Hindlimb muscle (tissue), 1 donor: ENCODE measurements around the gene LMNB1. TPM values are rescaled to one million over a fixed set of nuclear protein-coding genes. Genes with fewer than 3 reads are reported as not detected.
"Not testable (repeated sequence)": the region's sequence is repeated elsewhere in the genome, so short reads cannot be mapped to it uniquely, and the experiment has no call there.

ENCODE experiments used
- DNase-seq: peaks from one replicate; pipeline ENCODE4 v3.0.0-alpha.2; 2013
- polyA plus RNA-seq: library from polyadenylated mRNA; unstranded; fragments of 120-200 nt; gene quantifications from one replicate; pipeline ENCODE4 v1.2.1, GENCODE V29; 2013; ENCODE audit not compliant: insufficient read length

The LMNB1 gene
- polyA plus RNA-seq, 1 donor = 39.1 TPM

DNA sequence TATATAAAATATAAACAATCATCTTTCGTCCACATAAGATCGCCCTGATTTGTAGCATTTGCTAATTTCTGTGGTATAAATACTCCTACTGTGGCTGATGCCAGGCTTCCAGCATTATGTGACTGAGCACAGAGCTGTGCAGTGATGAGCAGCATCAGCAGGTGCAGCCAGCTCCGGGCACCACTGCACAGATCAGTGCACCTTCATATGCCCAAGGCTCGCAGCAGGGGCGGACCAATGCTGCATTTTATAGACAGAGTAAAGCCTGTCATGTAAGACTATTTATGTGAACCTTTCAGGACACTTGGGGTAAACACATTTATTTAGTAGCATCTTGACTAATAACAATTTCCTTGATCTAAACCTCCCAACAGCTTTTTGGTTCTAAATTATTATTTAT is 53.1 kb downstream of the LMNB1 start:
- DNase-seq = no peak

DNA sequence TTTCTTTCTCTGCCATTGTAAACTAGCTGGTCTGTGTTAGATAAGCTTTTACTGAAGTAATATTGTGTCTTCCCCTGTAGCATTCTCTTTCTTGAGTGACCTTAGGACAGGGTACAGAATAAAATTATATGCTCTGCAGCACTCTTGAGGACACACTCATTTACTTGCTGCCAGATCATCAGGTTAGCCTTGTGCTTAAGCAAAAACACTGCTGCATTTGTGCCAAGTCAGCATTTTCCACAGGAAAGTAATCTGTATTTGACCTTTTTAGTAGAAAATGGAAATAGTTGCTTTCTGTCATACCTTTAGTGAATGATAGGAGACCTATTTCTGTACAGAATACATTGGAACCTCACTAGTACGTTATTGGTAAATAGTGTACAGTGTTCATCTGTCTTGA is 54.2 kb downstream of the LMNB1 start:
- no peak for DNase-seq

DNA sequence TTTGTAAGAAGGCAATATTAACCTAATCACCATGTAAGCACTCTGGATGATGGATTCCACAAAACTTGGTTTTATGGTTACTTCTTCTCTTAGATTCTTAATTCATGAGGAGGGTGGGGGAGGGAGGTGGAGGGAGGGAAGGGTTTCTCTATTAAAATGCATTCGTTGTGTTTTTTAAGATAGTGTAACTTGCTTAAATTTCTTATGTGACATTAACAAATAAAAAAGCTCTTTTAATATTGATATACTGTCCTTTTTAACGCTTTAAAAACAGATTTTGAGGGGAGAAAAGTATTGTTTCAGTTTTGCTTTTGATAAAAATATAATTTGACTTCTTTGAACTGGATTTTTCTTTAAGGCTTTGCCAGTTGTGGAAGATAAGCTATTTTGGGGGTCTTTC is 59.8 kb downstream of the LMNB1 start:
- no peak for DNase-seq

DNA sequence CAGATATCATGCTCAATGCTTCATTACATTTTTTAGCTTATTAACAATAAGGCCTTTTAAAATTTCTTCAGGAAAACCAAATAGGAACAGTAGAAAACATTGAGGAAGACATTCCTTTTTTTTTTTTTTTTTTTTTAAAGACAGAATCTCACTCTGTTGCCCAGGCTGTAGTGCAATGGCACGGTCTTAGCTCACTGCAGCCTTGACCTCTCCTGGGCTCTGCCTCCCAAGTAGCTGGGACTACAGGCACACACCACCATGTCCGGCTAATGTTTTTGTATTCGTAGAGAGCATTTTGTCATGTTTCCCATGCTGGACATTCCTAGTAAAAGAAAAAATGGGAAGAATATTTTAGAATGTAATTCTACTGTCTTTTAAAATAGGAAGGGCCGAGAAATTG is 60.3 kb downstream of the LMNB1 start:
- no peak for DNase-seq

DNA sequence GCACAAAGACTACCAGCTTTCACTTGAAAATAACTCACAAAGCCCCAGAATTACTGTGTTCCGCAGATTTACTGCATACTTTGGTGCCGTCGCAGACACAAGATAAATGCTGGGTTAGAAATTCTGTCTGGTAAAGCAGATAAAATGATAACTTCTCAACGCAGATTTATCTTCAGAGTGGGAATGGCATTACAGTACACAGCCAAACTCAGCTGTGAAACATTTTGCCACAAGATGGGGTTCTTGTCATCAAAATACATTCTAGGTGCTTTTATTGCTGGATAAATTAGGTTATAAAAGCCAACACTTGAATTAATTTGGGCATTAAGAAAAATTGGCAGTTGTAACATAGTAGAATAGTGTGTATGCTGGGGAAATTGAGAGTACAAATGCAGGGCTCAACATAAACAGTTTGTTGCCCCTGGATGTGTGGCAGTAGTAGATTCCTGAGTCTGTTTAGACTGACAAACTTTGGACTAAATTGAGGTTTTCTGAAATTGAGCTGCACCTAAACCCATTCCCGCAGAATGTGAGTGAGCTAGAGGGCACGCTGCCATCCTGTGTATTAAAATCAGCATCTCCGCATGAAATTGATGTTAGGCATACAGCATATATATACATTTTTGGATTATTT is 61.1 kb downstream of the LMNB1 start:
- no peak for DNase-seq

DNA sequence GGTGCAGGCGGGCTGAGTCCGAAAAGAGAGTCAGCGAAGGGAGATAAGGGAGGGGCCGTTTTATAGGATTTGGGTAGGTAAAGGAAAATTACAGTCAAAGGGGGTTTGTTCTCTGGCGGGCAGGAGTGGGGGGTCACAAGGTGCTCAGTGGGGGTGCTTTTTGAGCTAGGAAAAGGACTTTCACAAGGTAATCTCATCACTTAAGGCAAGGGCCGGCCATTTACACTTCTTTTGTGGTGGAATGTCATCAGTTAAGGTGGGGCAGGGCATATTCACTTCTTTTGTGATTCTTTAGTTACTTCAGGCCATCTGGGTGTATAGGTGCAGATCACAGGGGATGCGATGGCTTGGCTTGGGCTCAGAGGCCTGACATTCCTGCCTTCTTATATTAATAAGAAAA is 62.5 kb downstream of the LMNB1 start:
- DNase-seq = not testable (repeated sequence)

DNA sequence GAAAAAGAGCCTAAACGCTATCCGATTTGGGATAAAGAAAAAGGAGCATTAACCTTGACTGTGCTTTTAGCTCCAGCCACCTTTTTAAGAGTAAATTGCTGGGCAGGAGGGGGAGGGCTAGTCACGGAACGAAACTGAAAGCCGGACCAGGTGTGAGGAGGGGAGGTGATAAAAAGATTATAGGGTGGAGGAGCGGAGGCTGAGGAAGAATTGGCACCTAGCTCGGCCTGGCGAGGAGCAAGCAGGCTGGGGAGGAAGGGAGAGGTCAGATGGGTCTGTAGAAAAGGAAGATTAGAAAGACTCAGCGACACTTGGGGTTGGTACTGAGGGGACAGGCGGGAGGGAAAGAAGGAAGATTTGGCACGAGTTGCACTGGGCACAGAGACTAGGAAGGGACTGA is 66.4 kb downstream of the LMNB1 start:
- not testable (repeated sequence) for DNase-seq

DNA sequence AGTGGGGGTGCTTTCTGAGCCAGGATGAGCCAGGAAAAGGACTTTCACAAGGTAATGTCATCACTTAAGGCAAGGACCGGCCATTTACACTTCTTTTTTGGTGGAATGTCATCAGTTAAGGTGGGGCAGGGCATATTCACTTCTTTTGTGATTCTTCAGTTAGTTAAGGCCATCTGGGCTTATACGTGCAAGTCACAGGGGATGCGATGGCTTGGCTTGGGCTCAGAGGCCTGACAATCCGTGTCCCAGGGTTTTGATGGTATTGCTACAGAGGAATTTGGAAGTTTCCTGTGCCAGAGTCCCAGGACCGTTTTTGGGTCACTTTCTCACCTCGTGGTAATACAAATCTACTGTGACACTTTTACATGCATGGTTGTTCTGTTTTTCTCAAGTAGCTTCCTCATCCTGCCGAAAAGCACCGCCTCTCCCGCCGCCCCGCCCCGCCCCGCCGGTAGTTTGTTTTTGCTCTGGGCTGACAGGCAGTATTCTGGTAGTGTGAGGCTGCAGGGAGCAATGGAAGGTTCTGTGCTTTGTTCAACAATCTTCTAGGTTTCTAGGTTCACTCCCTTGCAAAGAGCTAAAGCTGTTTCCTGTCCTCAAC is 68.6 kb downstream of the LMNB1 start:
- DNase-seq = not testable (repeated sequence)

DNA sequence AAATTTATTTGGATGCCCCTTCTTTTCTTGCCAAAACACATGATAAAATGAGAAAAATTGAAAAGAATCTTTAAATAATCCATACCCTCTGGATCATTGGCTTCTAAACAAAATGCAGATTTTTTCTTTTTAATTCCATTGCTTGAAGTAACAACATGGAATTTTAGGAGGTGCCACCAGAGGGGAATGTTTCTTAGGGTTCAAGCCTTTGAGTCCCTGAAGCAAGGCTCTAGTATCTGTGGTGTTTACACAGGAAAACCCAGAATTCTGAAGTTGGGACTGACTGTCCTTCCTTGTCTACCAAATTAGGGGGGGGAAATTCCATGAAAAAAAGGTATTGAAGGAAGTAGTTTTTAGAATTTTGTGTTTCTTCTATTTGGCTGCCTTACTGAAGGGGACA is 69.4 kb downstream of the LMNB1 start:
- DNase-seq = no peak

DNA sequence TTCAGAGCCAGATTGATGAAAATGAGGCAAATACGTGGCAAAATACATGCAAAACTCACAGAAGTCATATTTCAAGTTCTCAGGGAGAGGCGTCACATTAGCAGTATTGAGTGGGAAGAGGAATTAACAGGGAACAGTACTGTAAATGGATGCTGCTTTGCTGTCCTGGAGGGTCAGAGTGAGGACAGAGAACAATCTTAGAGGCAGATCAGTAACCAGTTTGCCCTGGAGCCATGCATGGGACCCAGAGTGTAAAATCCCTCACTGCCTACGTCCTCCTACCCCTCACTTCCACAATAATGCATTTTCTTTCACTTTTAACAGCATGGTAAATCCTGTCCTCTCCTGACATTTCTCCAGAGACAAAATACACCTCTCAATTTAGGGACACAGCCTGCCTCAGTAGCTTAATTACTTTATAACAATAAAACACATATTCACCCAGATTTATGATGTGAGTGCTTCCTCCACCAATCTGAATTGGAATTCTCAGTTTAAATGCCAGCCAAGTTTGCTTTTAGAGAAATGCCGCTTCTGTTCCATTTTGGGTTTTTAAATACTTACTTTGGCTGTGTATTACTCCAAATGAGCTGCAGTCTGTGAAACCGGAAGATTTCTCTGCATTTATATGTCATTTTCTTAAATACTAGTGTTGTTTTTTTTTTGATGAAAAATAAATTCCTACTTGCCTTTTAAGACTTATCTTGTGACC is 70.0 kb downstream of the LMNB1 start:
- no peak for DNase-seq

DNA sequence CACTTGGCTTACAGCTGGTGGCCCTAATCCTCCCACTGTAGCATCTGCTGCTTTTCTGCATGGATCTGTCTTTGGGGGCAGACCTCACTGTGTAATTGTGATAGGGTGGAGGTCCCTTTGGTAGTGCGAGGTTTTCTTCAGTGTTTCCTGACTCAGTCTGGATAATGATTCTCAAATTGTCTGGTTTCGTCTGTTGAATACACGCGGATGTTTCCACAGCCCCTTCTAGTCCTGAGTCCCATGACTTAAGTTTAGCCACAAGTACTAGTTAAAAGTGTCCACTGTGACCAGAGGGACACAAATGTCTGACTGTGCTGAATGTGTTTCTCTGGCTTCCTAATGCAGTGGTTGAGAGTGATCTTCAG is 70.5 kb downstream of the LMNB1 start:
- no peak for DNase-seq

DNA sequence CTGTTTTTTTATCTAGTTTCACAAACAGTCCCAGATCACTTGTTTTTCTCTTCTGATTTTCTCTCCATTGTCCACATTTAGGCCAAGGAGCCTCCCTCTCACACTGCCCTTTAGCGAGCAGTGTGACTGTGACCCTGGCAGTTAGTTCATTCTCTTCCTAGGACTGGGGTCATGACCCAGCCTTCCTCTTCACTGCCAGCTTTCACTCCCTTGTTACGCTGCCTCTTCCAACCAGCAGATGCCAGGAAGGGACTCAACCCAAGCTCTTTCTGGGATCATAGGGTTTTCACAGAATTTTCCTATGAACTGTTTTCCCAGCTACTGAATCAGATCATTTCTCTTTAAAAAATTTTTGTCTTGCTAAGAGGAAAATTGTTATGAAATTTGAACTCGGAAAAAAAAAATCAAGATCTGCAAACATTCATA is 70.9 kb downstream of the LMNB1 start:
- DNase-seq = peak; percentile 63

DNA sequence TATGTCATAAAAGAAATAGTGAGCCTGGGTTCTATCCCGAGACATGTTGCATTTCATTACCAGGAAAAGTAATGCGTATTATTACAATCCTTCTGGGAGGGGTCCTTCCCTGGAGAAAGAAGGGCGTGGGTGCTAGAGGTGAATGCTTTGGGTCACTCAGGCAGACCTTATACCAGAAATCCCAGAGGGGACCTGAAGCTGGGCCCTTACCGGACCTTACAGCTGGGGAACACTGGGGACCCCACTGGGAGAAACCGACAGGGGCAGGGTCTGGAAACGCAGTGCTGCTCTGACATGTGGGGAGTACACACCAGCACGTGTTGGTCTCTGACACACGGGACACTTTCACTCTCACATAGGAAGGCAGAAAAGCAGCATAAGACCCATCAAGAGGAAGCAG is 71.3 kb downstream of the LMNB1 start:
- DNase-seq = no peak

DNA sequence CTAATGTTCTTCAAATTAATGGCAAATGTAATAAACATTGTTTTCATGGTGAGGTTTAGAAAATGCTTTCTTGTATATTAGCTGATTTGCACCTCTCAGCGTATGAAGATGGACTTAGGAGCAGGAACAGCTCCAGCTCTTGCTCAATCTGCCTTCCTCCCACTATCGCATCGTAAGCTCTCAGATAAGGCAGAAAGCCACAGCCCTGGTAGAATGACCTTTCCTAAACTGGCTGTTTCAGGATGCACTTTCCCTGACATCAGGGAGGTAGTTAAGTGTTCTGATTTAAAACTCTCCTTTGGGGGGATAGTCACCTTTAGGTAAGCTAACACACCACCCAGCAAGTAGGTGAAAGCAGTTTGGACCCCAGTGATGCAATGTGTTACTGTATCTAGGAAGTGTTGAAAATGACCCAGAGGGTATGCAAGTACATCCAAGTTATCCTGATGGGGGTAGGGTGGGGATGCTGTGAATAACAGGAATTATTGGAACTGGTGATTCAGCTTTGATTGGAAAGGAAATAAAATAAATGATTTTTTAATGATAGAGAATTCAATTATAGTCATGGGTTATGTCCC is 72.3 kb downstream of the LMNB1 start:
- no peak for DNase-seq

DNA sequence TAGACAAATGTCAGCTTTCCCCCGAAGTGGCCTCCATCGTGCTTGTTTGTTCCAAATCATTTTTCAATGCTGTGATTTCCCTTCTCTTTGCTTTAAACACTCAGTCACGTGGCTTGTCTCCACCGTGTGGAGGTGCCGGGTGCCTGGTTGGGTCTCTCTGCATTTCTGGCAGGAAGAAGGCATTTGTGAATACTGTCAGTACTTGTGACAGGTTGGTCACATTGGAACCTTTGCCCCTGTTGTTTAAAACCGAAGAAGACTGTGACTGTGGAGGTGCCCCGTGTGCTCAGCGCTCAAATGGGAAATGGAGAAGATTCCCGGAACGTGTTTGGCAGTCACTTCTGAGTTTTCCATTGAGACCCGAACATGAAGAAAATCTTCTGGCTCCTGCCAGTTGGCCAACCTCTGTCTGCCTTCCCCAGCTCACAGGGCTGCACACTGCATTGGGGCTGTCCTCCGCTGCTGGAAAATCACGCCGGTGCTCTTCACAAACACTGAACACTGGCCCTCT is 74.6 kb downstream of the LMNB1 start:
- peak; percentile 91 for DNase-seq

DNA sequence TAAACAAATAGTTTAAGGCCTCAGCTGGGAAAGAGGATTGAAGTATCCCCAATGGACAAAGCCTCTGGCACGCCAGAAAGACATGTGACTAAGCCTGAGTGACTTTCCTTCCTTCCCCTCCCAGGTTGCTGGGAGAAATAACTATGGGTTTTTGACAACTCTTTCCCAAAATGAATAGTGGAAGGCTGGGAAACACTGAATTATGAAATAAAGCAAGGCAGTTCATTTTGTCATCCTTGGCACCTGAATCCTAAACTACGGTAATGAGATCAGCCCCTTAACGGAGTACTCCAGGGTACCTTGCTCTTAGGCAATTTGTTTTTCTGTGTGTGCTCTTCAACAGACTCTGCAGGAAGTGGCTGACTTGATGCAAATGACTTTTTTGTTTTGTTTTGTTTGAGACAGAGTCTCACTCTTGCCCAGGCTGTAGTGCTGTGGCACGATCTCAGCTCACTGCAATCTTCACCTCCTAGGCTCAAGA is 75.2 kb downstream of the LMNB1 start:
- no peak for DNase-seq

DNA sequence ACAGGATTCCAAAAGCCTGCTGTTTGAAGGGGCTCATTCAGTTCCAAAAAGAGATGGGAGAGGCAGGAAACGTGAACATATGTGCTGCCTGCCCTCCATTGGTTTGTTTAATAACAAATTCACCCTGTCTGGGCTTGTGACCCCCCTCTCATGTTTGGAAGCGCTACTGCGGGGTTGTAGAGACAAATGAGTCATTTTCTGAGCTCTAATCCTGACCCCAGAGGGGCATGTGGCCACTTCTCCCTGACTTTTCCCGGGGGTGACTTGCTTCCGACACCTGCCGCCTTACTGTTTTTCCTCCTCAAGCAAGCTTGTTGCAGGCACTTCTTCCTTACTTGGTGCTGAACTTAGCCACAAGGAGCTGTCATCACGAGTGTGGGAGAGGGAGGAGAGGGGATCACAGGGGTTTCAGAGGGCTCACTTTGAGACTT is 75.9 kb downstream of the LMNB1 start:
- no peak for DNase-seq

DNA sequence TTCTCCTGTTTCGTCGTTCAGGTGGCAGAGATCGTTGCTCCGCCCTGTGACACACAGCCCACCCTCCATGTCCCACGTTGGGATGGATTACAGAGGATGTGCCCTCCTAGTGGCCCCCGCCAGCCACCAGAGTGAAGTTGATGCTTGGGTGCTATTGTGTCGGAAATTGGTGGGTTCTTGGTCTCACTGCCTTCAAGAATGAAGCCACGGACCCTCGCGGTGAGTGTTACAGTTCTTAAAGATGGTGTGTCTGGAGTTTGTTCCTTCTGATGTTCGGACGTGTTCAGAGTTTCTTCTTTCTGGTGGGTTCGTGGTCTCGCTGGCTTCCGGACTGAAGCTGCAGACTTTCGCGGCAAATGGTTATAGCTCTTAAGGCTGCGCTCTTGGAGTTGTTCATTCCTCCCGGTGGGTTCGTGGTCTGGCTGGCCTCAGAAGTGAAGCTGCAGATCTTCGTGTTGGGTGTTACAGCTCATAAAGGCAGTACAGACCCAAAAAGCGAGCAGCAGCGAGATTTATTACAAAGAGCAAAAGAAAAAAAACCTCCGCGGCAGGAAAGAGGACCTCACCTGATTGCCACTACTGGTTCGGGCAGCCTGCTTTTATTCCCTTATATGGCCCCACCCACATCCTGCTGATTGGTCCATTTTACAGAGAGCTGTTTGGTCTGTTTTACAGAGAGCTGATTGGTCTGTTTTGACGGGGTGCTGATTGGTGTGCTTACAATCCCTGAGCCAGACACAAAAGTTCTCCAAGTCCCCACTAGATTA is 76.8 kb downstream of the LMNB1 start:
- DNase-seq = not testable (repeated sequence)

DNA sequence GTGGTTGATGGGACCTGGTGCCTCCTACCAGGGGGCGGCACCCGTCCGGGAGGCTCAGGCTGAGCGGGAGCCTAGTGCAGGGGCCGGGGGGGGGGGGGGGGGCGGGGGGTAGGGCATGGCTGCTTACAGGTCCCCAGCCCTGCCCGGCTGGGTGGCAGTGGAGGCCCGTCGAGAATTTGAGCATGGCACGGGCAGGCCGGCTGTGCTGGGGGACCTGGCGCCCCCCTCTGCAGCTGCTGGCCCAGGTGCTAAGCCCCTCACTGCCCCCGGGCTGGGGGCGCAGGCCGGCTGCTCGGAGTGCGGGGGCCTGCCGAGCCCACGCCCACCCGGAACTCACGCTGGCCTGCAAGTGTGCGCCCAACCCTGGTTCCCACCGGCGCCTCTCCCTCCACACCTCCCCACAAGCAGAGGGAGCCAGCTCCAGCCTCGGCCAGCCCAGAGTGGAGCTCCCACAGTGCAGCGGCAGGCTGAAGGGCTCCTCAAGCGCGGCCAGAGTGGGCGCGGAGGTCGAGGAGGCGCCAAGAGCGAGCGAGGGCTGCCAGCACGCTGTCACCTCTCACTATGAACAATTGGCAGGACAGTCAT is 77.7 kb downstream of the LMNB1 start:
- DNase-seq = no peak

DNA sequence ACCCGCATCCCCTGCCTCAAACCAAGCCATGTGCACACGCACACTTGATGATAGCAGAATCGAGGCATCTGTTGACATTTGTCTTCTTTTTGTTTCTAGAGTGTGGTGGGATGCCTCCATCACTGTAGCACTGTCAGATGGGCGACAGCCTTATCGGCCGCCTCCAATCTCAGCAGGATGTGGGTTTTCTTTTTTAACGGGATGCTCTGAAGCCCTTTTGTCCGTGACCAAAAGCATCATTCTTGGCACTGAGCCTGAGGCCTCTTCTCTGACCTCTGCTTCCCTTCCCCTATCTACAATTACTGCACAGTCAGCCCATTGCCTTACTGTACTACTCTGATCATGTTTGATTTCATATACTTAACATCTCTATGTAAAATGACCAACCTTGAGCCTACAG is 78.3 kb downstream of the LMNB1 start:
- DNase-seq = no peak

DNA sequence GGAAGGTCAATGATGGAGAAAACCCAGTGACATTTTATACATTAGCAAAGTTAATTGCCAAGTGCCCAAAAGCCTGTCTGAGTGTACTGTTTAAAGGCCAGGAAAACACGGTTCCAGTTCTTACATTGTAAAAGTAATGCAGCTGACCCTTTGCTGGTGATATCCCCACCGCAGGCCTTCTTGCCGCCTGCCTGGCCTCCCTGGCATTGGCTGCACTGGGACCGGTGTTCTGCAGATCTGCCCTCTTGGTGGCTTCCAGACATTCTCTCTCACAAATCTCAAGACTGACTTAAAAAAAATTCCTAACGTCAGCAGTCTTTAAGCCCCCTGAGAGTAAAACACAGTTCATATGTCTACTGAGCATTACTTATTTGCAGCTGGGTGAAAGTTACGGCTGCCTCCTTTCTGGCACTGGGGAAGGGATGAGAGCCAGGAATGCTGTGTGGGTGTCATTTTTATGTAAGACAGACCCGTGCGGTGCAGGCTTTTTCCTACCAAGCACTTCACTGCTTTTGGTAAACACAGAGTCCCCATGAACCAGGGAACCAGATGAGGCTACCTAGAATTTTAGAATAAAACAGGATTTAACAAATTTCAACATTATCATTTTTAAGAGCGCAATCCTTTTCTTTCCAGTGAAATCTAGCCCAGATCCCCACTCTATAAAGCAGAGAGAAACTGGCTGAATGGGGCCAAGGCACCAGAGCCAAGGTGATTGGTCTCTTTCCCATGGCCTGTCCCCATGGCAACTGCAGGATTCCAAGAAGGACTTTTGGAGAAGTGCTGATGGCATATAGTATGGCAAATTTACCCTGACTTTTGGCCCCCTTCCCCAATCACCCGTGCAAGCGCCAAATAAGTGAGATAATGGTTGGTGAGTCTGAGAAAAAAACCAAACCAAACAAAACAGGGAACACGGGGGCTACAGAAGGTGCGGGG is 80.8 kb downstream of the LMNB1 start:
- no peak for DNase-seq
